Spleen (tissue), 7 donors: ENCODE data around the gene SCN9A.

Source experiments
- POLR2A ChIP-seq, 3 donors: fragments of 450-650 bp; IDR thresholded peaks; one replicate each; pipeline ENCODE4 v1.5.1; 2017; ENCODE audit warnings: antibody characterized with exemption in 3 of 3, mild to moderate bottlenecking in 1 of 3
- POLR2AphosphoS5 ChIP-seq, 3 donors: sonication (generic); formaldehyde crosslinking; IDR thresholded peaks; one replicate each; pipeline ENCODE4 v1.5.1; 2017; ENCODE audit warnings: antibody characterized with exemption in 3 of 3
- TF ChIP-seq, protein P1 (sequence below), 11 experiments: fragments of 200-600 bp in 7 of 11; fragments of 450-650 bp in 4 of 11; sonication (generic) in 4 of 11; IDR thresholded peaks in 8 of 11; conservative IDR thresholded peaks in 3 of 11; 1 replicate in 7 of 11; 2 replicates in 4 of 11; pipeline versions ENCODE4 v1.4.0 to v1.8.0; 2016 to 2021; ENCODE audit warnings: antibody characterized with exemption in 11 of 11, inconsistent platforms in 4 of 11, mild to moderate bottlenecking in 1 of 11
- donor health status: DM: no; HTN: no; CAD: no; lungs with moderate emphysema.
- donor health status: DM: no; HTN: no; CAD: no.
- donor health status: DM: no; HTN: no; CAD: no.

DNA sequence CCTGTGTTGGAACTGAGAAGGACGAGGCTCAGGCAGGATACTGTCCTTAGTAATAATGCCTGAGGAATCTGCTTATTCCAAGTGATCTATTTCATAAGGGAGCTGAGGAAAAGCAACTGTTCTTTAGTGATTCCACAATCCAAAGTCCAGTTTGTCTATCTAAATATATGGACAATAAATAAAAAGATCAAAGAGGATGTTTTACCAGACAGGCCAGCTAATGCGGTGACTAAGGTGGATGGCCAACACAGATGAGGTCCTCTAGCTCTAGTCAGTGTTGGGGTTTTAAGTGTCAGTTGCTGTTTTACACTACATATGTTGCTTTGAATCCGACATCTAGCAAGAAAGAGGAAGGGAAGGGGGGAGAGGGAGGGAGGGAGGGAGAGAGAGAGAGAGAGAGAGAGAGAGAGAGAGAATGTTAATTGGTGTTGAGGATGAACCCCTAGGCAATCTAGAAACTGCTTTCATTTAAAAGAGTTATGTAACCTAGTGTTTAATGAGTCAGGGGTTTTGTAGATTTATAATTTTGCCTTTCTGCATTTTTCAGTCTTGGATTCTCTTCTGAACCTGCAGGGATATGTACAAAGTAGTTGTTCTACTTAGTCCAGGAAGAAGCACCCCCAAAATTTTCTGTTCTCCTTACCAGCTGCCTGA, 220.9 kb downstream of the SCN9A start:
- TF ChIP-seq, protein P1, sequence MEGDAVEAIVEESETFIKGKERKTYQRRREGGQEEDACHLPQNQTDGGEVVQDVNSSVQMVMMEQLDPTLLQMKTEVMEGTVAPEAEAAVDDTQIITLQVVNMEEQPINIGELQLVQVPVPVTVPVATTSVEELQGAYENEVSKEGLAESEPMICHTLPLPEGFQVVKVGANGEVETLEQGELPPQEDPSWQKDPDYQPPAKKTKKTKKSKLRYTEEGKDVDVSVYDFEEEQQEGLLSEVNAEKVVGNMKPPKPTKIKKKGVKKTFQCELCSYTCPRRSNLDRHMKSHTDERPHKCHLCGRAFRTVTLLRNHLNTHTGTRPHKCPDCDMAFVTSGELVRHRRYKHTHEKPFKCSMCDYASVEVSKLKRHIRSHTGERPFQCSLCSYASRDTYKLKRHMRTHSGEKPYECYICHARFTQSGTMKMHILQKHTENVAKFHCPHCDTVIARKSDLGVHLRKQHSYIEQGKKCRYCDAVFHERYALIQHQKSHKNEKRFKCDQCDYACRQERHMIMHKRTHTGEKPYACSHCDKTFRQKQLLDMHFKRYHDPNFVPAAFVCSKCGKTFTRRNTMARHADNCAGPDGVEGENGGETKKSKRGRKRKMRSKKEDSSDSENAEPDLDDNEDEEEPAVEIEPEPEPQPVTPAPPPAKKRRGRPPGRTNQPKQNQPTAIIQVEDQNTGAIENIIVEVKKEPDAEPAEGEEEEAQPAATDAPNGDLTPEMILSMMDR (IDR thresholded peaks at IDR 0.05 in 8 of 11, conservative IDR thresholded peaks at IDR 0.05 in 3 of 11), result no peak
- no peak for TF ChIP-seq POLR2A (IDR thresholded peaks at IDR 0.05)
- no peak for TF ChIP-seq POLR2AphosphoS5 (IDR thresholded peaks at IDR 0.05)
